Measurements from ENCODE around the gene BCAS3.
"Not testable (repeated sequence)": the region's sequence is repeated elsewhere in the genome, so short reads cannot be mapped to it uniquely, and the experiment has no call there.

Gene BCAS3

GRCh38 chr17:60671482-60671881 lies 6.2 kb upstream of the BCAS3 start:
- TF ChIP-seq, protein P1, sequence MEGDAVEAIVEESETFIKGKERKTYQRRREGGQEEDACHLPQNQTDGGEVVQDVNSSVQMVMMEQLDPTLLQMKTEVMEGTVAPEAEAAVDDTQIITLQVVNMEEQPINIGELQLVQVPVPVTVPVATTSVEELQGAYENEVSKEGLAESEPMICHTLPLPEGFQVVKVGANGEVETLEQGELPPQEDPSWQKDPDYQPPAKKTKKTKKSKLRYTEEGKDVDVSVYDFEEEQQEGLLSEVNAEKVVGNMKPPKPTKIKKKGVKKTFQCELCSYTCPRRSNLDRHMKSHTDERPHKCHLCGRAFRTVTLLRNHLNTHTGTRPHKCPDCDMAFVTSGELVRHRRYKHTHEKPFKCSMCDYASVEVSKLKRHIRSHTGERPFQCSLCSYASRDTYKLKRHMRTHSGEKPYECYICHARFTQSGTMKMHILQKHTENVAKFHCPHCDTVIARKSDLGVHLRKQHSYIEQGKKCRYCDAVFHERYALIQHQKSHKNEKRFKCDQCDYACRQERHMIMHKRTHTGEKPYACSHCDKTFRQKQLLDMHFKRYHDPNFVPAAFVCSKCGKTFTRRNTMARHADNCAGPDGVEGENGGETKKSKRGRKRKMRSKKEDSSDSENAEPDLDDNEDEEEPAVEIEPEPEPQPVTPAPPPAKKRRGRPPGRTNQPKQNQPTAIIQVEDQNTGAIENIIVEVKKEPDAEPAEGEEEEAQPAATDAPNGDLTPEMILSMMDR (IDR thresholded peaks at IDR 0.05; ENCODE audit: low read length, missing control alignments) = no peak
- no peak overlapping the region for H3K4me3 ChIP-seq (replicated peaks; ENCODE audit: low read depth, low read length)
- DNase-seq (ENCODE audit: low read depth) = no peak

- H3K4me3 ChIP-seq (replicated peaks; ENCODE audit: low read depth, low read length); DNase-seq (ENCODE audit: low read depth): not testable (repeated sequence)
Observed at GRCh38 chr17:60674637-60675036, 3.0 kb upstream of the BCAS3 start.

- no peak overlapping the region for H3K4me3 ChIP-seq (replicated peaks; ENCODE audit: low read depth, low read length)
- no peak for DNase-seq (ENCODE audit: low read depth)
- TF ChIP-seq, protein P1 (IDR thresholded peaks at IDR 0.05; ENCODE audit: low read length, missing control alignments) = no peak
Observed at GRCh38 chr17:60675997-60676396, 1.7 kb upstream of the BCAS3 start.

DNA sequence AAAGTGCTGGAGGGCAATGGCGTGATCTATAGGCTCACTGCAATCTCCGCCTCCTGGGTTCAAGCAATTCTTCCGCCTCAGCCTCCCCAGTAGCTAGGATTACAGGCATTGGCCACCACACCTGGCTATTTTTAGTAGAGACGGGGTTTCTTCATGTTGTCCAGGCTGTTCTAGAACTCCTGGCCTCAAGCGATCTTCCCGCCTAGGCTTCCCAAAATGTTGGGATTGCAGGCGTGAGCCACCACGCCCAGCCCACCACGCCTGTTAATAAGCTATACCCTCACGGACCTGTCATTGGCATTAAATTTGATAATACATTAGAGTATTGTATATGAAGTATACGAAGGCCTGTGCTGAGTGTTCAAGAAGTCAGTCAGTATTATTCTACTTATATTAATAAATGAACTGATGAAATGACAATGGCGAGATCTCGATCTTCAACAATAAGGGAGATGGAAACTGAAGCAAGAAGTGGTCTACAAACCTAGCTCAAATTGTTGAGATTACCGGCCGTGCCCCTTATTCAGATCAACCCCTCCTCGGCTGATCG lies 818 bp upstream of the BCAS3 start:
- peak; percentile 7 for DNase-seq (ENCODE audit: low read depth)
- H3K4me3 ChIP-seq (replicated peaks; ENCODE audit: low read depth, low read length) = peak overlapping the region; percentile 91
- TF ChIP-seq, protein P1 (IDR thresholded peaks at IDR 0.05; ENCODE audit: low read length, missing control alignments) = no peak

- H3K4me3 ChIP-seq (replicated peaks; ENCODE audit: low read depth, low read length) = peak overlapping the region; percentile 91
- DNase-seq (ENCODE audit: low read depth) = no peak
- TF ChIP-seq, protein P1 (IDR thresholded peaks at IDR 0.05; ENCODE audit: low read length, missing control alignments) = no peak
Observed at GRCh38 chr17:60678118-60678444, 430 bp downstream of the BCAS3 start.

GRCh38 chr17:60679287-60679686 lies 1.6 kb downstream of the BCAS3 start:
- TF ChIP-seq, protein P1 (IDR thresholded peaks at IDR 0.05; ENCODE audit: low read length, missing control alignments) = no peak
- no peak for DNase-seq (ENCODE audit: low read depth)
- H3K4me3 ChIP-seq (replicated peaks; ENCODE audit: low read depth, low read length) = no peak overlapping the region

GRCh38 chr17:60680754-60681153 lies 3.1 kb downstream of the BCAS3 start:
- H3K4me3 ChIP-seq (replicated peaks; ENCODE audit: low read depth, low read length) = no peak overlapping the region
- TF ChIP-seq, protein P1 (IDR thresholded peaks at IDR 0.05; ENCODE audit: low read length, missing control alignments) = no peak
- no peak for DNase-seq (ENCODE audit: low read depth)
